HepG2 (cell line): ENCODE measurements around the gene POLR1G.

Experiments used
- KDM1A ChIP-seq: IDR thresholded peaks from 2 replicates; pipeline ENCODE4 v1.6.1; 2016; ENCODE audit warnings: missing compliant biosample characterization
- YY1 ChIP-seq: IDR thresholded peaks from 2 replicates; pipeline ENCODE4 v1.6.1; 2011; ENCODE audit warnings: low read length, low read depth, moderate library complexity, mild to moderate bottlenecking; ENCODE audit not compliant: insufficient read depth, insufficient replicate concordance
- TF ChIP-seq, protein P1 (sequence below): sonication (generic); formaldehyde crosslinking; IDR thresholded peaks from 2 replicates; pipeline ENCODE4 v1.4.0; 2020; ENCODE audit warnings: missing genetic modification reagents

DNA sequence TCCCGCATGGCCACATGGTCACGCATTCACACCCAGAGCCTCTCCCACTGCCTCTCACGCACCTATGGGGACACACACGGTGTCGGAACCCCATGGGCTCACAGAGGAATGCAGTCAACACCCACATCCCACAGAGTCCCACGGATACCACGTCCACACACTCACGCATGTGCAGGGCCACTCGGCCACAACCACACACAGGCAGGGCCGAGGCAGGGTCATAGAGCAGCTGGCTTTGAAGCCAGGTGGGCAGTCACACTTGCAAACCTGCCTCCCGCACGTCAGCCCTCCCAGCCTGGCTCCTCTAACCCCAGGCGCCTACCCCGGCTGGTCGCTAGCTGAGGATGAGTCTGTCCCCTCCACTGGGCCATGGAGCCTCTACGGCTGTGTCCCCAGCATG, 44.2 kb upstream of the POLR1G start:
- TF ChIP-seq KDM1A (CRISPR knock-in tag) (no peak), YY1 (no peak)
- TF ChIP-seq, protein P1, sequence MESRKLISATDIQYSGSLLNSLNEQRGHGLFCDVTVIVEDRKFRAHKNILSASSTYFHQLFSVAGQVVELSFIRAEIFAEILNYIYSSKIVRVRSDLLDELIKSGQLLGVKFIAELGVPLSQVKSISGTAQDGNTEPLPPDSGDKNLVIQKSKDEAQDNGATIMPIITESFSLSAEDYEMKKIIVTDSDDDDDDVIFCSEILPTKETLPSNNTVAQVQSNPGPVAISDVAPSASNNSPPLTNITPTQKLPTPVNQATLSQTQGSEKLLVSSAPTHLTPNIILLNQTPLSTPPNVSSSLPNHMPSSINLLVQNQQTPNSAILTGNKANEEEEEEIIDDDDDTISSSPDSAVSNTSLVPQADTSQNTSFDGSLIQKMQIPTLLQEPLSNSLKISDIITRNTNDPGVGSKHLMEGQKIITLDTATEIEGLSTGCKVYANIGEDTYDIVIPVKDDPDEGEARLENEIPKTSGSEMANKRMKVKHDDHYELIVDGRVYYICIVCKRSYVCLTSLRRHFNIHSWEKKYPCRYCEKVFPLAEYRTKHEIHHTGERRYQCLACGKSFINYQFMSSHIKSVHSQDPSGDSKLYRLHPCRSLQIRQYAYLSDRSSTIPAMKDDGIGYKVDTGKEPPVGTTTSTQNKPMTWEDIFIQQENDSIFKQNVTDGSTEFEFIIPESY (CRISPR knock-in tag): no peak
